SK-N-SH (cell line): ENCODE results near the gene TRAPPC2B. TPM values are rescaled to one million over a fixed set of nuclear protein-coding genes. Genes with fewer than 3 reads are reported as not detected.
A peak's percentile ranks its signal among the peaks of the same experiment; 100 is the strongest.

Source experiments
- CTCF ChIA-PET: fragments of 300-600, 350-600 bp; formaldehyde crosslinking; extraction: SDS; loops from one replicate; lab custom pipeline; 2021; lab: Yijun Ruan, JAX
- POLR2A ChIA-PET: fragments of 350-600 bp; sonication (Branson Sonifier 250); formaldehyde crosslinking; extraction: SDS; loops from one replicate; lab custom pipeline; 2020; ENCODE audit warnings: antibody characterized with exemption, inconsistent platforms; lab: Yijun Ruan, JAX
- DNase-seq: peaks from one replicate; pipeline ENCODE4 v3.0.0; 2012
- H2AFZ ChIP-seq: fragments of 200-600 bp; sonication (generic); 2 replicates; pipeline ENCODE4 v1.8.1; 2016; ENCODE audit warnings: antibody characterized with exemption, mild to moderate bottlenecking, low read depth
- H3F3A ChIP-seq: fragments of 200-600 bp; sonication (generic); replicated peaks from 2 replicates; pipeline ENCODE3; 2016; ENCODE audit warnings: antibody characterized with exemption, mild to moderate bottlenecking; ENCODE audit not compliant: insufficient read depth
- H3K27ac ChIP-seq, 2 experiments: fragments of 200-500 bp in 1 of 2; fragments of 200-600 bp in 1 of 2; sonication (Bioruptor generic) in 1 of 2; sonication (generic), shearing (Covaris generic) in 1 of 2; 2 replicates each; pipeline versions ENCODE4 v1.5.1 to v1.6.1; 2014 to 2016; ENCODE audit warnings: low read depth in 2 of 2, inconsistent platforms in 1 of 2, low read length in 1 of 2, mild to moderate bottlenecking in 1 of 2, mixed read lengths in 1 of 2
- H3K27me3 ChIP-seq: fragments of 200-600 bp; sonication (generic), shearing (Covaris generic); 2 replicates; pipeline ENCODE4 v1.6.1; 2016; ENCODE audit warnings: mixed run types; ENCODE audit not compliant: insufficient read depth
- H3K36me3 ChIP-seq, 2 experiments: fragments of 200-500 bp in 1 of 2; fragments of 200-600 bp in 1 of 2; sonication (Bioruptor generic) in 1 of 2; sonication (generic) in 1 of 2; replicated peaks in 1 of 2; 2 replicates each; pipeline versions ENCODE3 to v1.5.1; 2014 to 2016; ENCODE audit warnings: low read length in 1 of 2, mild to moderate bottlenecking in 1 of 2; ENCODE audit not compliant: insufficient read depth in 2 of 2, control insufficient read depth in 1 of 2
- H3K4me1 ChIP-seq, 2 experiments: fragments of 200-500 bp in 1 of 2; fragments of 200-600 bp in 1 of 2; sonication (Bioruptor generic) in 1 of 2; sonication (generic), shearing (Covaris generic) in 1 of 2; 2 replicates each; pipeline versions ENCODE4 v1.5.1 to v1.6.1; 2014 to 2016; ENCODE audit warnings: low read depth in 1 of 2, low read length in 1 of 2, mixed run types in 1 of 2; ENCODE audit not compliant: insufficient read depth in 2 of 2, control insufficient read depth in 1 of 2
- H3K4me2 ChIP-seq: fragments of 200-600 bp; sonication (generic), shearing (Covaris generic); 2 replicates; pipeline ENCODE4 v1.6.1; 2017; ENCODE audit warnings: mixed run types
- H3K4me3 ChIP-seq, 2 experiments: fragments of 200-500 bp in 1 of 2; fragments of 200-600 bp in 1 of 2; sonication (Bioruptor generic) in 1 of 2; sonication (generic), shearing (Covaris generic) in 1 of 2; 2 replicates each; pipeline versions ENCODE4 v1.5.1 to v1.8.1; 2014 to 2016; ENCODE audit warnings: low read depth in 2 of 2, inconsistent platforms in 1 of 2, low read length in 1 of 2, mild to moderate bottlenecking in 1 of 2, mixed read lengths in 1 of 2, moderate library complexity in 1 of 2
- H3K79me2 ChIP-seq: fragments of 200-600 bp; sonication (generic); 2 replicates; pipeline ENCODE4 v1.8.1; 2017; ENCODE audit warnings: mild to moderate bottlenecking; ENCODE audit not compliant: insufficient read depth
- H3K9ac ChIP-seq: fragments of 200-600 bp; sonication (generic); 2 replicates; pipeline ENCODE4 v1.6.1; 2017; ENCODE audit warnings: mixed run types
- H3K9me2 ChIP-seq: fragments of 200-600 bp; sonication (generic); 2 replicates; pipeline ENCODE4 v1.6.1; 2017; ENCODE audit warnings: mixed run types
- H3K9me3 ChIP-seq: fragments of 200-600 bp; sonication (generic); 2 replicates; pipeline ENCODE4 v1.6.1; 2017; ENCODE audit warnings: mixed run types, mild to moderate bottlenecking, moderate library complexity
- H4K20me1 ChIP-seq: fragments of 200-600 bp; sonication (generic); 2 replicates; pipeline ENCODE4 v1.6.1; 2017; ENCODE audit warnings: mild to moderate bottlenecking, mixed run types; ENCODE audit not compliant: insufficient read depth
- EP300 ChIP-seq, 2 experiments: IDR thresholded peaks; 2 replicates each; pipeline versions ENCODE4 v1.4.0 to v1.6.1; 2012; ENCODE audit warnings: borderline replicate concordance in 1 of 2, low read depth in 1 of 2, low read length in 1 of 2
- EZH2phosphoT487 ChIP-seq: fragments of 200-600 bp; sonication (generic); IDR thresholded peaks from 2 replicates; pipeline ENCODE4 v1.6.1; 2017; ENCODE audit warnings: low read depth, mixed run types, mild to moderate bottlenecking, antibody characterized with exemption, moderate library complexity, borderline replicate concordance
- FOXJ3 ChIP-seq: sonication (generic); formaldehyde crosslinking; IDR thresholded peaks from 2 replicates; pipeline ENCODE4 v1.5.1; 2020; ENCODE audit warnings: mild to moderate bottlenecking, missing genetic modification reagents
- FOXM1 ChIP-seq: IDR thresholded peaks from 2 replicates; pipeline ENCODE4 v1.4.0; 2012; ENCODE audit warnings: low read depth, mild to moderate bottlenecking
- GATA2 ChIP-seq: sonication (generic); formaldehyde crosslinking; IDR thresholded peaks from 2 replicates; pipeline ENCODE4 v1.5.0; 2020; ENCODE audit warnings: mild to moderate bottlenecking, missing genetic modification reagents
- MXI1 ChIP-seq: IDR thresholded peaks from 2 replicates; pipeline ENCODE4 v1.6.1; 2012; ENCODE audit warnings: mild to moderate bottlenecking, low read depth, low read length, improper control_type of control experiment
- NFIC ChIP-seq: IDR thresholded peaks from 2 replicates; pipeline ENCODE4 v1.4.0; 2012; ENCODE audit warnings: borderline replicate concordance
- NRF1 ChIP-seq: IDR thresholded peaks from 2 replicates; pipeline ENCODE4 v1.6.1; 2012; ENCODE audit warnings: low read depth, mild to moderate bottlenecking, low read length
- RCOR1 ChIP-seq: fragments of 150-350 bp; IDR thresholded peaks from 2 replicates; pipeline ENCODE4 v1.6.1; 2017; ENCODE audit warnings: antibody characterized with exemption, low read length
- RFX5 ChIP-seq: IDR thresholded peaks from 2 replicates; pipeline ENCODE4 v1.6.1; 2012; ENCODE audit warnings: mild to moderate bottlenecking, improper control_type of control experiment, low read length
- RXRA ChIP-seq: IDR thresholded peaks from 2 replicates; pipeline ENCODE4 v1.4.0; 2012; ENCODE audit warnings: low read depth, mild to moderate bottlenecking, borderline replicate concordance
- SIN3A ChIP-seq: IDR thresholded peaks from 2 replicates; pipeline ENCODE4 v1.6.1; 2012; ENCODE audit warnings: low read depth, mild to moderate bottlenecking, low read length, moderate library complexity, borderline replicate concordance
- SMC3 ChIP-seq: IDR thresholded peaks from 2 replicates; pipeline ENCODE4 v1.6.1; 2012; ENCODE audit warnings: low read depth, low read length, improper control_type of control experiment
- TCF12 ChIP-seq: IDR thresholded peaks from 2 replicates; pipeline ENCODE4 v1.4.0; 2012
- YY1 ChIP-seq: IDR thresholded peaks from 2 replicates; pipeline ENCODE4 v1.4.0; 2012; ENCODE audit warnings: low read depth, mild to moderate bottlenecking
- WGBS: methylation state at CpG from one replicate; pipeline ENCODE4 v1.1.6; 2017; ENCODE audit warnings: low lambda C conversion rate; 5-methylcytosine and 5-hydroxymethylcytosine counted together
- polyA plus RNA-seq, 3 experiments: library from polyadenylated mRNA; depleted of rRNA; stranded (reverse); fragments of >200 nt; gene quantifications; 2 replicates each; pipeline ENCODE4 v1.2.3, GENCODE V29; 2012
- TF ChIP-seq, protein P1 (sequence below): fragments of 150-350 bp; IDR thresholded peaks from 2 replicates; pipeline ENCODE4 v1.6.1; 2016; ENCODE audit warnings: mild to moderate bottlenecking, low read depth, low read length
- TF ChIP-seq, protein P2 (sequence below): fragments of 150-350 bp; IDR thresholded peaks from 2 replicates; pipeline ENCODE4 v1.6.1; 2017; ENCODE audit warnings: antibody characterized with exemption, low read length, low read depth, borderline replicate concordance
- TF ChIP-seq, protein P3 (sequence below): IDR thresholded peaks from 2 replicates; pipeline ENCODE4; 2012
- TF ChIP-seq, protein P4 (sequence below): fragments of 200-600 bp; sonication (generic); IDR thresholded peaks from 2 replicates; pipeline ENCODE4 v1.6.1; 2017; ENCODE audit warnings: antibody characterized with exemption, mild to moderate bottlenecking, moderate library complexity
- TF ChIP-seq, protein P5 (sequence below): IDR thresholded peaks from 2 replicates; pipeline ENCODE4 v1.6.1; 2012; ENCODE audit warnings: mild to moderate bottlenecking, low read depth, low read length, moderate library complexity

TRAPPC2B gene
- polyA plus RNA-seq, 1 of the 3 experiments (the other 2 are of a cell fraction) = 21.0 TPM

DNA sequence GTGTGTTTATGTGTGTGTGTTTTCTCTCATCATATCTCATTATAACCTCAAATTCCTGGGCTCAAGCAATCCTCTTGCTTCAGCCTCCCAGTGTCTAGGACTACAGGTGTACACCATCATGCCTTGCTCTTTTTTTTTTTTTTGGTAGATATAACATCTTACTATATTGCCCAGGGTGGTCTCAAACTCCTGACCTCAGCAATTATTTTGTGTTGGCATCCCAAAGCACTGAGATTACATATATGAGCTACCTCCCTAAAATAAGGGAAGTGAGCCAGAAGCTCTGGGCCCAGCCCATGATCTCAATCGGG is 43.5 kb upstream of the TRAPPC2B start:
- ChIA-PET POLR2A (no interaction called here), CTCF (no interaction called here)
- H3K9ac ChIP-seq = peak overlapping the region; percentile 92
- no peak for TF ChIP-seq EP300 (IDR thresholded peaks at IDR 0.05; ENCODE audit: borderline replicate concordance in 1 of 2, low read depth in 1 of 2, low read length in 1 of 2)
- TF ChIP-seq RXRA = no peak
- TF ChIP-seq NRF1 = no peak
- TF ChIP-seq EZH2phosphoT487 = no peak
- TF ChIP-seq FOXM1 = no peak
- TF ChIP-seq, protein P1, sequence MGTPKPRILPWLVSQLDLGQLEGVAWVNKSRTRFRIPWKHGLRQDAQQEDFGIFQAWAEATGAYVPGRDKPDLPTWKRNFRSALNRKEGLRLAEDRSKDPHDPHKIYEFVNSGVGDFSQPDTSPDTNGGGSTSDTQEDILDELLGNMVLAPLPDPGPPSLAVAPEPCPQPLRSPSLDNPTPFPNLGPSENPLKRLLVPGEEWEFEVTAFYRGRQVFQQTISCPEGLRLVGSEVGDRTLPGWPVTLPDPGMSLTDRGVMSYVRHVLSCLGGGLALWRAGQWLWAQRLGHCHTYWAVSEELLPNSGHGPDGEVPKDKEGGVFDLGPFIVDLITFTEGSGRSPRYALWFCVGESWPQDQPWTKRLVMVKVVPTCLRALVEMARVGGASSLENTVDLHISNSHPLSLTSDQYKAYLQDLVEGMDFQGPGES = no peak
- TF ChIP-seq TCF12 = no peak
- no peak for TF ChIP-seq MXI1
- no peak for TF ChIP-seq FOXJ3 (CRISPR knock-in tag)
- no peak for TF ChIP-seq SMC3
- TF ChIP-seq, protein P2, sequence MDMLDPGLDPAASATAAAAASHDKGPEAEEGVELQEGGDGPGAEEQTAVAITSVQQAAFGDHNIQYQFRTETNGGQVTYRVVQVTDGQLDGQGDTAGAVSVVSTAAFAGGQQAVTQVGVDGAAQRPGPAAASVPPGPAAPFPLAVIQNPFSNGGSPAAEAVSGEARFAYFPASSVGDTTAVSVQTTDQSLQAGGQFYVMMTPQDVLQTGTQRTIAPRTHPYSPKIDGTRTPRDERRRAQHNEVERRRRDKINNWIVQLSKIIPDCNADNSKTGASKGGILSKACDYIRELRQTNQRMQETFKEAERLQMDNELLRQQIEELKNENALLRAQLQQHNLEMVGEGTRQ = no peak
- TF ChIP-seq, protein P3, sequence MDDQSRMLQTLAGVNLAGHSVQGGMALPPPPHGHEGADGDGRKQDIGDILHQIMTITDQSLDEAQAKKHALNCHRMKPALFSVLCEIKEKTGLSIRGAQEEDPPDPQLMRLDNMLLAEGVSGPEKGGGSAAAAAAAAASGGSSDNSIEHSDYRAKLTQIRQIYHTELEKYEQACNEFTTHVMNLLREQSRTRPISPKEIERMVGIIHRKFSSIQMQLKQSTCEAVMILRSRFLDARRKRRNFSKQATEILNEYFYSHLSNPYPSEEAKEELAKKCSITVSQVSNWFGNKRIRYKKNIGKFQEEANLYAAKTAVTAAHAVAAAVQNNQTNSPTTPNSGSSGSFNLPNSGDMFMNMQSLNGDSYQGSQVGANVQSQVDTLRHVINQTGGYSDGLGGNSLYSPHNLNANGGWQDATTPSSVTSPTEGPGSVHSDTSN = no peak
- no peak for TF ChIP-seq YY1
- TF ChIP-seq, protein P4, sequence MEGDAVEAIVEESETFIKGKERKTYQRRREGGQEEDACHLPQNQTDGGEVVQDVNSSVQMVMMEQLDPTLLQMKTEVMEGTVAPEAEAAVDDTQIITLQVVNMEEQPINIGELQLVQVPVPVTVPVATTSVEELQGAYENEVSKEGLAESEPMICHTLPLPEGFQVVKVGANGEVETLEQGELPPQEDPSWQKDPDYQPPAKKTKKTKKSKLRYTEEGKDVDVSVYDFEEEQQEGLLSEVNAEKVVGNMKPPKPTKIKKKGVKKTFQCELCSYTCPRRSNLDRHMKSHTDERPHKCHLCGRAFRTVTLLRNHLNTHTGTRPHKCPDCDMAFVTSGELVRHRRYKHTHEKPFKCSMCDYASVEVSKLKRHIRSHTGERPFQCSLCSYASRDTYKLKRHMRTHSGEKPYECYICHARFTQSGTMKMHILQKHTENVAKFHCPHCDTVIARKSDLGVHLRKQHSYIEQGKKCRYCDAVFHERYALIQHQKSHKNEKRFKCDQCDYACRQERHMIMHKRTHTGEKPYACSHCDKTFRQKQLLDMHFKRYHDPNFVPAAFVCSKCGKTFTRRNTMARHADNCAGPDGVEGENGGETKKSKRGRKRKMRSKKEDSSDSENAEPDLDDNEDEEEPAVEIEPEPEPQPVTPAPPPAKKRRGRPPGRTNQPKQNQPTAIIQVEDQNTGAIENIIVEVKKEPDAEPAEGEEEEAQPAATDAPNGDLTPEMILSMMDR = no peak
- TF ChIP-seq, protein P5, sequence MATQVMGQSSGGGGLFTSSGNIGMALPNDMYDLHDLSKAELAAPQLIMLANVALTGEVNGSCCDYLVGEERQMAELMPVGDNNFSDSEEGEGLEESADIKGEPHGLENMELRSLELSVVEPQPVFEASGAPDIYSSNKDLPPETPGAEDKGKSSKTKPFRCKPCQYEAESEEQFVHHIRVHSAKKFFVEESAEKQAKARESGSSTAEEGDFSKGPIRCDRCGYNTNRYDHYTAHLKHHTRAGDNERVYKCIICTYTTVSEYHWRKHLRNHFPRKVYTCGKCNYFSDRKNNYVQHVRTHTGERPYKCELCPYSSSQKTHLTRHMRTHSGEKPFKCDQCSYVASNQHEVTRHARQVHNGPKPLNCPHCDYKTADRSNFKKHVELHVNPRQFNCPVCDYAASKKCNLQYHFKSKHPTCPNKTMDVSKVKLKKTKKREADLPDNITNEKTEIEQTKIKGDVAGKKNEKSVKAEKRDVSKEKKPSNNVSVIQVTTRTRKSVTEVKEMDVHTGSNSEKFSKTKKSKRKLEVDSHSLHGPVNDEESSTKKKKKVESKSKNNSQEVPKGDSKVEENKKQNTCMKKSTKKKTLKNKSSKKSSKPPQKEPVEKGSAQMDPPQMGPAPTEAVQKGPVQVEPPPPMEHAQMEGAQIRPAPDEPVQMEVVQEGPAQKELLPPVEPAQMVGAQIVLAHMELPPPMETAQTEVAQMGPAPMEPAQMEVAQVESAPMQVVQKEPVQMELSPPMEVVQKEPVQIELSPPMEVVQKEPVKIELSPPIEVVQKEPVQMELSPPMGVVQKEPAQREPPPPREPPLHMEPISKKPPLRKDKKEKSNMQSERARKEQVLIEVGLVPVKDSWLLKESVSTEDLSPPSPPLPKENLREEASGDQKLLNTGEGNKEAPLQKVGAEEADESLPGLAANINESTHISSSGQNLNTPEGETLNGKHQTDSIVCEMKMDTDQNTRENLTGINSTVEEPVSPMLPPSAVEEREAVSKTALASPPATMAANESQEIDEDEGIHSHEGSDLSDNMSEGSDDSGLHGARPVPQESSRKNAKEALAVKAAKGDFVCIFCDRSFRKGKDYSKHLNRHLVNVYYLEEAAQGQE = no peak
- TF ChIP-seq SIN3A = no peak
- no peak for TF ChIP-seq RCOR1
- no peak for TF ChIP-seq NFIC
- no peak for TF ChIP-seq RFX5
- TF ChIP-seq GATA2 (CRISPR knock-in tag) = no peak
- peak overlapping the region; percentile 89 to 95 for H3K4me3 ChIP-seq
- no peaks in the 10 kb centered on the region for H4K20me1 ChIP-seq
- H3K27ac ChIP-seq = peak overlapping the region; percentile 77 to 84
- H3K27me3 ChIP-seq = no peaks in the 10 kb centered on the region; the same call in 1 of the 2 replicates
- H3K79me2 ChIP-seq = peaks cover 45% of the 10 kb centered on the region
- H3F3A ChIP-seq = peaks cover 5% of the 10 kb centered on the region
- peak overlapping the region; percentile 89 for H2AFZ ChIP-seq
- H3K9me3 ChIP-seq = no peaks in the 10 kb centered on the region
- peak overlapping the region; percentile 93 for H3K4me2 ChIP-seq
- peaks cover 7 to 12% of the 10 kb centered on the region in 2 experiments; a peak in 2 of 4 replicates for H3K4me1 ChIP-seq
- 0% methylated on average over 1 of the region's 1 CpG for WGBS
- DNase-seq = no peak
- no peaks in the 10 kb centered on the region for H3K9me2 ChIP-seq
- peaks cover 2 to 8% of the 10 kb centered on the region in 2 experiments for H3K36me3 ChIP-seq
